Measurements from ENCODE around the gene QRICH2. TPM values are rescaled to one million over a fixed set of nuclear protein-coding genes. Genes with fewer than 3 reads are reported as not detected.
"Not testable (repeated sequence)": the region's sequence is repeated elsewhere in the genome, so short reads cannot be mapped to it uniquely, and the experiment has no call there.

QRICH2 gene
- total RNA-seq, 2 experiments from 2014 or later, result 1.8 to 2.1 TPM

DNA sequence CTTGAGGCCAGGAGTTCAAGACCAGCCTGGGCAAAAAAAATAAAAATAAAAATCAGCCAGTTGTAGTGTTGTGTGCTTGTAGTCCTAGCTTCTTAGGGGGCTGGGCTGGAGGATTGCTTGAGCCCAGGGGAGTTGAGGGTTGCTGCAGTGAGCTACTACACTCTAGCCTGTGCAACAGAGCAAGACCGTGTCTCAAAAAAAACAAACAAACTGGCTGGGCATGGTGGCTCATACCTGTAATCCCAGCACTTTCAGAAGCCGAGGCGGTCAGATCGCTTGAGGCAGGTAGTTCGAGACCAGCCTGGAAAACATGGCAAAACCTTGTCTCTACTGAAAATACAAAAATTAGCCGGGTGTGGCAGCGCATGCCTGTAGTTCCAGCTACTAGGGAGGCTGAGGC is 47.9 kb downstream of the QRICH2 start:
- no peak overlapping the region for H3K4me3 Mint-ChIP-seq
- Histone ChIP-seq H3K36me3 (ENCODE audit: insufficient read depth, low read length) (no peaks in the 10 kb centered on the region), H3K4me1 (ENCODE audit: insufficient read depth, low read length) (peaks cover 49% of the 10 kb centered on the region), H3K4me3 (ENCODE audit: low read length) (no peak overlapping the region), H3K27ac (ENCODE audit: low read depth in 1 of 2, low read length in 2 of 2) (no peak overlapping the region), H3K9me3 (ENCODE audit: control insufficient read depth in 1 of 2, insufficient read depth in 1 of 2, low read length in 2 of 2) (no peaks in the 10 kb centered on the region), H3K27me3 (ENCODE audit: control insufficient read depth in 1 of 2, insufficient read depth in 2 of 2, low read length in 2 of 2) (no peaks in the 10 kb centered on the region)
- H3K36me3 Mint-ChIP-seq (ENCODE audit: low read depth), result peaks cover 5% of the 10 kb centered on the region
- ATAC-seq (ENCODE audit: poor library complexity) (no peak), DNase-seq (no peak)
- peaks cover 54% of the 10 kb centered on the region for H3K4me1 Mint-ChIP-seq (ENCODE audit: low read depth)
- H3K27me3 Mint-ChIP-seq, result no peaks in the 10 kb centered on the region
- H3K9me3 Mint-ChIP-seq, result peaks cover 2% of the 10 kb centered on the region
- intact Hi-C loops (cut with DNase I, micrococcal nuclease), result no loop called here
- CTCF ChIA-PET, result interaction anchor here (1.6 kb wide), 1 partner anchor 139 kb away, joined by 5 read pairs; no protein-coding TSS in a partner anchor
- TF ChIP-seq, protein P1, sequence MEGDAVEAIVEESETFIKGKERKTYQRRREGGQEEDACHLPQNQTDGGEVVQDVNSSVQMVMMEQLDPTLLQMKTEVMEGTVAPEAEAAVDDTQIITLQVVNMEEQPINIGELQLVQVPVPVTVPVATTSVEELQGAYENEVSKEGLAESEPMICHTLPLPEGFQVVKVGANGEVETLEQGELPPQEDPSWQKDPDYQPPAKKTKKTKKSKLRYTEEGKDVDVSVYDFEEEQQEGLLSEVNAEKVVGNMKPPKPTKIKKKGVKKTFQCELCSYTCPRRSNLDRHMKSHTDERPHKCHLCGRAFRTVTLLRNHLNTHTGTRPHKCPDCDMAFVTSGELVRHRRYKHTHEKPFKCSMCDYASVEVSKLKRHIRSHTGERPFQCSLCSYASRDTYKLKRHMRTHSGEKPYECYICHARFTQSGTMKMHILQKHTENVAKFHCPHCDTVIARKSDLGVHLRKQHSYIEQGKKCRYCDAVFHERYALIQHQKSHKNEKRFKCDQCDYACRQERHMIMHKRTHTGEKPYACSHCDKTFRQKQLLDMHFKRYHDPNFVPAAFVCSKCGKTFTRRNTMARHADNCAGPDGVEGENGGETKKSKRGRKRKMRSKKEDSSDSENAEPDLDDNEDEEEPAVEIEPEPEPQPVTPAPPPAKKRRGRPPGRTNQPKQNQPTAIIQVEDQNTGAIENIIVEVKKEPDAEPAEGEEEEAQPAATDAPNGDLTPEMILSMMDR (IDR thresholded peaks at IDR 0.05), result no peak
- H3K27ac Mint-ChIP-seq, result no peak overlapping the region
- POLR2A ChIA-PET, result interaction anchor here (1.0 kb wide), 1 partner anchor 14 kb away, joined by 3 read pairs; no protein-coding TSS in a partner anchor

DNA sequence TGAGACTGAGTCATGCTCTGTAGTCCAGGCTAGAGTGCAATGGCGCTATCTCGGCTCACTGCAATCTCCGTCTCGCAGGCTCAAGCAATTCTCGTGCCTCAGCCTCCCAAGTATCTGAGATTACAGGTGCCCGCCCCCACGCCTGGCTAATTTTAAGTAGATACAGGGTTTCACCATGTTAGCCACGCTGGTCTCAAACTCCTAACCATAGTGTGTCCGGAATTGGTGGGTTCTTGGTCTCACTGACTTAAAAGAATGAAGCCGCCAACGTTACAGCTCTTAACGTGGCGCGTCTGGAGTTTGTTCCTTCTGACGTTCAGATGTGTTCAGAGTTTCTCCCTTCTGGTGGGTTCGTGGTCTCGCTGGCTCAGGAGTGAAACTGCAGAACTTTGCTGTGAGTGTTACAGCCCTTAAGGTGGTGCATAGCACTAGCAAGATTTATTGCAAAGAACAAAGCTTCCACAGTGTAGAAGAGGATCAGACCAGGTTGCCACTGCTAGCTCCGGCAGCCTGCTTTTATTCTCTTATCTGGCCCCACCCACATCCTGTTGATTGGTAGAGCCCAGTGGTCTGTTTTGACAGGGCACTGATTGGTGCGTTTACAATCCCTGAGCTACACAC is 51.5 kb downstream of the QRICH2 start:
- Histone ChIP-seq H3K27ac (ENCODE audit: low read depth in 1 of 2, low read length in 2 of 2) (peak overlapping the region in 1 of 2 donors; percentile 21), H3K4me3 (ENCODE audit: low read length) (peak overlapping the region; percentile 29), H3K4me1 (ENCODE audit: insufficient read depth, low read length) (peaks cover 55% of the 10 kb centered on the region)
- peaks cover 46% of the 10 kb centered on the region for H3K4me1 Mint-ChIP-seq (ENCODE audit: low read depth)
- ChIA-PET POLR2A (interaction anchor here (0.6 to 2.3 kb wide), 11 partner anchors 8 to 111 kb away, joined by 3 to 33 read pairs (median 7); partner anchors contain the start of gene UBALD2), CTCF (interaction anchor here (0.7 to 1.6 kb wide), 4 partner anchors 10 to 135 kb away, joined by 3 to 9 read pairs (median 4); no protein-coding TSS in a partner anchor)
- H3K27me3 ChIP-seq (ENCODE audit: control insufficient read depth in 1 of 2, insufficient read depth in 2 of 2, low read length in 2 of 2); H3K36me3 Mint-ChIP-seq (ENCODE audit: low read depth); H3K36me3 ChIP-seq (ENCODE audit: insufficient read depth, low read length); intact Hi-C loops (cut with DNase I, micrococcal nuclease); H3K9me3 Mint-ChIP-seq; H3K9me3 ChIP-seq (ENCODE audit: control insufficient read depth in 1 of 2, insufficient read depth in 1 of 2, low read length in 2 of 2); H3K27me3 Mint-ChIP-seq: not testable (repeated sequence)
- ATAC-seq (ENCODE audit: poor library complexity) (peak; percentile 81), DNase-seq (peak in 9 of 14 experiments; percentile 37 to 75 (median 47))
- H3K4me3 Mint-ChIP-seq, result peak overlapping the region; percentile 52
- H3K27ac Mint-ChIP-seq, result peak overlapping the region; percentile 82

DNA sequence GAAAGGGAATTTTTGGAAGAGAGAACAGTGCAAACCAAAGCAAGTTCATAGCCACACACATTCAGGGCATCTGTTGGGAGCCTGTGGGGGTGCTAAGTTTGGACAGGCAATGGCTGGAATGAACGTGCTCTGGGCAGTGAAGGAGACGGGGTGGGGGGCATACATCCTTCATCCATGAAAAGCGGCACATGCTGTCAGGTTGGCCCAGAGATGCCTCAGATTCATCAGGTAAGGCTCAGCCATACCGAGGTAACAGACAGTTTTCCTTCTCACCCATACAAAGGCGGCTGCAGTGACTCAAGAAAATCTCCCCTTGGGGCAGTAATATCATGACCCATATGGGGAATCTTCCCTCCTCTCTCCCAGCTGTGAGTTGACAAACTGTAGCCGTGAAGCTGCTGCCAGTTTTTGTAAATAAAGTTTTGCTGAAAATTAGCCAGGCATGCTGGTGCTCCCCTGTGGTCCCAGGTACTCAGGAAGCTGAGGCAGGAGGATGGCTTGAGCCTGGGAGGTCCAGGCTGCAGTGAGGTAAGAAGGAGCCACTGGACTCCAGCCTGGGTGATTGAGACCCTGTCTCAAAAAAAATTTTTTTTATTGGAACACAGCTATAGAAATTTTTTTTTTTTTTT is 52.2 kb downstream of the QRICH2 start:
- Mint-ChIP-seq H3K4me3 (no peak overlapping the region), H3K36me3 (ENCODE audit: low read depth) (no peaks in the 10 kb centered on the region), H3K27ac (peak overlapping the region; percentile 82), H3K27me3 (no peaks in the 10 kb centered on the region), H3K4me1 (ENCODE audit: low read depth) (peaks cover 49% of the 10 kb centered on the region), H3K9me3 (peaks cover 2% of the 10 kb centered on the region)
- CTCF ChIA-PET, result interaction anchor here (0.7 to 1.6 kb wide), 4 partner anchors 9 to 135 kb away, joined by 3 to 9 read pairs (median 4); no protein-coding TSS in a partner anchor
- intact Hi-C loops (cut with DNase I, micrococcal nuclease), result no loop called here
- H3K9me3 ChIP-seq (ENCODE audit: control insufficient read depth in 1 of 2, insufficient read depth in 1 of 2, low read length in 2 of 2), result no peaks in the 10 kb centered on the region
- TF ChIP-seq, protein P1 (IDR thresholded peaks at IDR 0.05), result no peak
- POLR2A ChIA-PET, result interaction anchor here (0.7 to 18.7 kb wide), 9 partner anchors 9 to 104 kb away, joined by 3 to 394 read pairs (median 10); partner anchors contain the start of gene UBALD2
- no peak for ATAC-seq (ENCODE audit: poor library complexity)
- H3K4me3 ChIP-seq (ENCODE audit: low read length), result no peak overlapping the region
- no peak overlapping the region for H3K27ac ChIP-seq (ENCODE audit: low read depth in 1 of 2, low read length in 2 of 2)
- no peak for DNase-seq
- peaks cover 59% of the 10 kb centered on the region for H3K4me1 ChIP-seq (ENCODE audit: insufficient read depth, low read length)
- no peaks in the 10 kb centered on the region for H3K27me3 ChIP-seq (ENCODE audit: control insufficient read depth in 1 of 2, insufficient read depth in 2 of 2, low read length in 2 of 2)
- no peaks in the 10 kb centered on the region for H3K36me3 ChIP-seq (ENCODE audit: insufficient read depth, low read length)
